ENCODE measurements around the gene SEC14L2.

Gene SEC14L2

DNA sequence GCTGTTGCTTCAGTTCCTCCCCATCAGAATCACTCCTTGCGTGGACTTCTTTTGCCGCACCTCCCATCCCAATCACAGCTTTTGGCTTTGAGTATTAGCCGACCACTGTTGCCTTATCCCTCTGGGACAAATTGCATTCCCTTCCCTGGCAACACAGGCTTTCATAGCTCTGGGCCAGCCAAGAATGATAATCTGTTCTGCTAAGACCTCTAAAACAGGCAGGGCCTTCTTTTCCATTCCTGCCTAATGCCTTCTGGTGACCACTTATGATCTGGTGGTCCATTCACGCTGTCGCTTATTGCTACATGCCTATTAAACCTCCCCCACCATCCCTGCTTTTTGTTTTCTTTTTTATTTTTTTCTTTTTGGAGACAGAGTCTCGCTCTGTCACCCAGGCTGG lies 9.6 kb downstream of the SEC14L2 start:
- no peak for DNase-seq

- no peak for DNase-seq
Measured at GRCh38 chr22:30408388-30409102, 11.7 kb downstream of the SEC14L2 start.

- no peak for DNase-seq
Measured at GRCh38 chr22:30411780-30412179, 15.0 kb downstream of the SEC14L2 start.

DNA sequence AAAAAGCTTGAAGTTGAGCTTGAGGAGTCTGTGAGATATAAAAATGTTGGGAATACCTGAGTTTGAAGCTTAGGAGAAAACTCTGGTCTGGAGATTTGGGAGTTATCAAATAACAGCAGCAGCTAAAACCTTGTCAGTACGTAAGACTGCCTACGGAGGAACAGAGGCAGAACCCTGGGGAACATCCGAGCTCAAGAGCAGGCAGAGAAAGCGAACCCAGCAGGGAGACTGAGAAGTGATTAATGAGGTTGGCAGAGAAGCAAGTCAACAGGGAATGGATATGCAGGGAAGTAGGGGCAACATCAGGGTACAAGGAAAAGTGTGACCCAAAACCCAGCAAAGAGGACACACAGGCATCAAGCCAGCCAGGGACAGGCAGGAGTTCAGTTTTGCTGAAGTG lies 16.2 kb downstream of the SEC14L2 start:
- DNase-seq: no peak

- no peak for DNase-seq
Measured at GRCh38 chr22:30413745-30414524, 17.1 kb downstream of the SEC14L2 start.

DNA sequence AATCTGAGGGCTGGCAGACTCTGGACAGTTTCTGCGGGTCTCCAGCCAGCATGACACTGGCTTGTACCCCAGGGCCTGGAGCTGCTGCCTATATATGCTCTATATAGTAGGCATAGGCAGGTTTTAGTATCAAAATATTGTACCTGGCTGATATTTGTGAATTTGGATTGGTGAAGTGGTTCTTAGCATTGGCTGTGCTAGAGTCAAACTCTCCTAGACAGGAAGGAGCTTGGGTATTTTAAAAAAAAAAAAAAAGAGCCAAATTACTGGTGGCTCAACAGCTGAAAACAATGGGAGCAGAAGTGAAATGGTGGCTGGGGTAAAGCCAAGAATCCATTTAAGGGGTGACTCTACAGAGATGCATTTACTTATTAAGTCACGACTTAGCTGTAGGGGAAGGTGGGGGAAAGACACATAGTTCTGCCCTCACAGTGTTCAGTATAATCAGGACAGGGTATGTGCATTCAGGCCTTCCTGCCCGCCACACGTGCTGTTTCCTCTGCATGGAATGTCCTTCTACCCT lies 17.8 kb downstream of the SEC14L2 start:
- DNase-seq: no peak

DNA sequence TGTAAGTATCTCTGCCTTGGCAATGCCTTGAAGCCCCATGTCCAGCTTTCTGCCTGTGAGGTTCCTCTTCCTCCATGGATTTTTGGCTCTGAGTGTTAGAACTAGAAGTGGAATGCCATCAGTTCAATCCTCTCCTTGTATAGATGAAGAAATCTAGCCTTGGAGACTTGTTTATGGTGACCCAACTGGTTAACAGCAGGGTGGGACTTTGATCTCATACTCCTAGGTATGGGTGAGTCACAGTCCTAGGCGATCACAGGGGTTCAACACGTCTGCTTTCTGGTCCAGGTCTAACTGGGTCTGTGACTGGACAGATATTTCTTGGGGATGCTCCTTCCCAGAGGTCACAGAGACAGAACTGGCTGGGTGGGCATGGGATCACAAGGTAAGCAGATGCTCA lies 19.6 kb downstream of the SEC14L2 start:
- DNase-seq: no peak

- no peak for DNase-seq
Measured at GRCh38 chr22:30416837-30417236, 20.0 kb downstream of the SEC14L2 start.

- no peak for DNase-seq
Measured at GRCh38 chr22:30420347-30421125, 23.7 kb downstream of the SEC14L2 start.

DNA sequence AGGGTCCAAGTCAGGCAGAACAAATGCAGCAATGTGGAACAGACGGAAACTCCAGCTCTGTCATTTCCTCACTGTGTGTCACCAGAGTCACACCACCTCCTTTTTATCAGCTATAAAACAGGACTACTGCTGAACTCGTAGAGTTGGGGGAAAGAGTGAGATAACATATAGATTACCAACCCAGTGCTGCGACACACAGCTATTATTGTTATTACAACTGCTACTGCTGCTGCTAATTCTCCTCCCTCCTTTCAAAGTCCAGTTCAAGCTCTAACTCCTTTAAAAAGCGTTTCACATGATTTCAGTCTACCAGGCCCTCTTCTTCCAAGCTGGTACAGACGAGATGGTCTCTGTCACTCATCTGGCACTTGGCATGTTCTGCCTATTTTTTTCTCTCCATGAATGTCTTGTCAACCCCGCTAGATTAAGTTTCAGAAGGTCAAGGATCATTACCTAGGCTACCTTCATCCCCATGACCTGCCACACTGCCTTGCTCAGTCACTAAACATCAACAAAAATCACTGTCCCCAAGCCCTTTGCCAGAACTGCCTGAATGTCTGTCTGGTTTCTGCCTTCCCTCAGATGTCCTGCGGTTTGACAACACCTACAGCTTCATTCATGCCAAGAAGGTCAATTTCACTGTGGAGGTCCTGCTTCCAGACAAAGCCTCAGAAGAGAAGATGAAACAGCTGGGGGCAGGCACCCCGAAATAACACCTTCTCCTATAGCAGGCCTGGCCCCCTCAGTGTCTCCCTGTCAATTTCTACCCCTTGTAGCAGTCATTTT lies 25.1 kb downstream of the SEC14L2 start:
- DNase-seq: no peak

DNA sequence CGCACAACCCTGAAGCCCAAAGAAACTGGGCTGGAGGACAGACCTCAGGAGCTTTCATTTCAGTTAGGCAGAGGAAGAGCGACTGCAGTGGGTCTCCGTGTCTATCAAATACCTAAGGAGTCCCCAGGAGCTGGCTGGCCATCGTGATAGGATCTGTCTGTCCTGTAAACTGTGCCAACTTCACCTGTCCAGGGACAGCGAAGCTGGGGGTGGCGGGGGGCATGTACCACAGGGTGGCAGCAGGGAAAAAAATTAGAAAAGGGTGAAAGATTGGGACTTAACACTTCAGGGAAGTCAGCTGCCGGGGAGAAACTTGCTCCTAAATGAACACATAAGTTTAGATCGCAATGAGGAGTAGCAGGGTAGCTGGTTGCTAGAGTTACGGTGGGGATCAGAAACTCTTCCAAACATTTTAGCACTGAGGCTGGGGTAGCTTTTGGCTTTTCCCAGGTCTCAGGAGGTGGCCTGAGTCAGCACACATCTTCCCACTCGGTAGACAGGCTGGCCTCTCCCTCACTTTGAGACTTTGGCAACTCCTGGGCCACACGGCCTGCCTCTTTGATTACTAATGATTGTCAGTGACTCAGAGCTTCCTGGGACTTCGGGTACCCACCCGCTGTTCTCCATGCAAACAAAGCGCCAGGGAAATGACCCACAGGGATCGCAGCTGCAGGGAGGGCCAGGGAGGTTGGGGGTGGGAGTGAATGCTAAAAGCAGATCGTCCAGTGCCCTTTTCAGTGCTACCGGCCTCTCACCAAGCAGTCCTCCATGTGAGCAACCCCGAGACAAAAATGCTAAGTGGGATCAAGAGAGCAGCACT lies 25.9 kb downstream of the SEC14L2 start:
- DNase-seq: peak; percentile 55

DNA sequence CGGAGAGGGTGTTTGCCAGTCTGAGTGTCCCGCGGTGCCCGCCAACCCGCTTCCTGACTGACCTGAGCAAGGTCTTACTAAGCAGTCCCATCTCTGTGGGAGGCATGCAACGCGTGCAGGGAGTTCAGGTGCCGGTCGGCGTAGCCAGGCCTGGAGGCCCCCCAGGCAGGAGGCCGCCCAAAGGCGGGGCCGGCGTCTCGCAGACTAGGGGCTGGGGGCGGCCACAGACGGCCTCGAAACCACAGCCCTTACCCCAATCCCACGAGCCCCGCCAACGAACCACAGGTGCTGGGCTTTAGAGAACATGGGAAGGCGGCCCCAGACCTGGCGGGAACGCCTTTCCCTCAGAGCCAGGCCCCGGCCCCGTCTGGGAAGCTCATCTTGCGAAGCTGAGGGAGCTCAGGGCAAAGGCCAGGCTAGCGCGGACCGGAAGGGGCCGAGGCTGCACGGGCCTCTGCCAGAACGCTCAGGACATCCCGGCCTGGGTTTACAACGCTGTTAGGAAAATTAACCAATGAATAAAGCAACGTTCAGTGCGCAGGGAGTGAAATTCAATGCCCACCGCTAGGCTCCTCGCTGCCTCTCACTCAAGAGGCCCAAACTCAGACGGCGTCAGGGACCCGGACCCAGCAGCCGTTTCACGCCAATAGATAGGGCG lies 26.6 kb downstream of the SEC14L2 start:
- DNase-seq: peak; percentile 57

GRCh38 chr22:30423959-30424533 lies 27.2 kb downstream of the SEC14L2 start:
- peak; percentile 100 for DNase-seq

- DNase-seq: peak; percentile 53
Measured at GRCh38 chr22:30424534-30425326, 27.9 kb downstream of the SEC14L2 start.

DNA sequence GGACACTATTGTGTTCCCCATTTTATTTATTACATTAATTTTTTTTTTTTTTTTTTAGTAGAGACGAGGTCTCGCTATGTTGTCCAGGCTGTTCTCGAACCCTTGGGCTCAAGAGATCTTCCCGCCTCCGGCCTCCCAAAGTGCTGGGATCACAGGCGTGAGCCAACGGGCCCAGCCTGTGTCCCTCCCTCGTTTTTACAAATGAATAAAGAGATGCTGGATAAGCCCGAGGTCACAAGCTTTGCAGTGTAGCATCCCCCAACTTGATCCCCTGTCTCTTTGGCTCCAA lies 28.5 kb downstream of the SEC14L2 start:
- DNase-seq: no peak

DNA sequence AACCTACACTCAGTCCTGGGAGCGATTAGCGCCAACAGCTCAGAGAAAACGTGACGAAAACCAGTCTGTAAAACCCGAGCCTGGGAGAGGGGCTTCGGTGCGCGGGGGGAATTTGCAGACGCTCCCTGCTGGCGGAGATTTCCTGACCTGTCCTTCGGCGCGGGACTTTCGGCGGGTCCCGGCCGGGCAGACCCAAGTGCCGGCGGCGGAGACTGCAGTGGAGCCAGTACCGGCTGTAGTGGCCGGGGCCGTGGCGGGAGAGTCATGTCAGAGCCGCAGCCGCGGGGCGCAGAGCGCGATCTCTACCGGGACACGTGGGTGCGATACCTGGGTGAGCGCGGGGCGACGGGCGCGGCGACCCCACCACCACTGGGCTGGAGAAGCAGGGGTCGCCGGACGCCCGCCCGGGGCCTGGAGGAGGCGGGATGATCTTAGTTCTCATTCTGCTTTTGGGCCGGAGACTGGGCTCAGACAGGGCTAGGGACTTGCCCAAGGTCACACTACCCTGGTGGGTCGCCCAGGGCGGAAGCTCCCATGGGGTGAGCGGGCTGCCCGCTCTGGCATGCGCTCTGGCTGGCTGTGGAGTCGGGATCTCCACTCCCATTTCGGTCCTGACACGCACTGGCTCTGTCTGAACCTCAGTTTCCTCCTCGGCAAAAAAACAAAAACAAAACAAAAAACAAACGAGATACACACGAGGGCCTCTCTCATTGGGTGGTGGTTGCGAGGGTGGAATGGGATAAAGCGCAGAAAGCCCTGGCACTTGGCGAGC lies 29.0 kb downstream of the SEC14L2 start, which contains the start of gene MTFP1:
Gene MTFP1, plus strand, starts transcription at position 153 of the 772 bp plus-strand sequence. Its CDS starts 112 bp downstream, at position 265.
- peak; percentile 70 for DNase-seq

- peak; percentile 94 for DNase-seq
Measured at GRCh38 chr22:30426388-30427353, 29.9 kb downstream of the SEC14L2 start.

DNA sequence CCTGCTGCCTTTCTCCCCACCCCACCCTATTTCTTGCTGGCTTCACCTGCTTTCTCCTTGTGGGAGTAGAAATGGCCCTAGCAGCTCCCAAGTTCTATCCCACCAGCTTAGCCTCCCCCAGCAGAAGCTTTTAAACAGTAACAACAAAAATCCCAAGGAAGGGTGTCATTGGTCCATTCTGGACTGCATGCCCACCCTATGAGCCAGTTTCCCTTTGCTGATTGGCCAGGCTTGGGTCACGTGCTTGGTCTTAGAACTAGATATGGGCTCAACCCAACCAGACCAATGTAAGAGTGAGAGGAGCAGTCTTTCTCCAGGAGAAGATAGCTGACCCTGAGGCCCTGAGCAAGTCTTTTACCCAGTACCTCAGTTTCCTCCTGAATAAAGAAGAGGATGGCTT lies 31.1 kb downstream of the SEC14L2 start:
- no peak for DNase-seq

Data from activated CD4-positive, alpha-beta T cell treated with anti-CD3 and anti-CD28 coated beads, Interleukin-2, Interleukin-6, amounts not matched to agents 100 ng/mL and 50 ng/mL, durations not matched to agents 16 hours and 8 hours (primary cell).